Measurements from ENCODE around the gene PTPRO.

PTPRO gene

GRCh38 chr12:15446807-15447206 is 124.5 kb downstream of the PTPRO start:
- DNase-seq (ENCODE audit: low read depth), result no peak

DNA sequence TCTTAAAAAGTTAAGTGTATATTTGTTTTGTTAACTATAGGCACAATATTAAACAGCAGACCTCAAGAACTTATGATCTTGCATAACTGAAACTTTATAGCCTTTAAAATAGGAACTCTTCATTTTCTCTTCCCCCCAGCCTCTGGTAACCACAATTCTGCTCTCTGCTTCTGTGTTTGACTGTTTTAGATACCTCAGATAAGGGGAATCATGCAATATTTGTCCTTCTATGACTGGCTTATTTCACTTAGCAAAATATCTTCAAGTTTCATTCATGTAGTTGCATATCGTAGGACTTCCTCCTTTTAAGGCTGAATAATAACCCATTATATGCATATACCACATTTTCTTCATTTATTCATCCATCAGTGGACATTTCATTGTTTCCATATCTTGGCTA is 131.3 kb downstream of the PTPRO start:
- DNase-seq (ENCODE audit: low read depth), result no peak

DNA sequence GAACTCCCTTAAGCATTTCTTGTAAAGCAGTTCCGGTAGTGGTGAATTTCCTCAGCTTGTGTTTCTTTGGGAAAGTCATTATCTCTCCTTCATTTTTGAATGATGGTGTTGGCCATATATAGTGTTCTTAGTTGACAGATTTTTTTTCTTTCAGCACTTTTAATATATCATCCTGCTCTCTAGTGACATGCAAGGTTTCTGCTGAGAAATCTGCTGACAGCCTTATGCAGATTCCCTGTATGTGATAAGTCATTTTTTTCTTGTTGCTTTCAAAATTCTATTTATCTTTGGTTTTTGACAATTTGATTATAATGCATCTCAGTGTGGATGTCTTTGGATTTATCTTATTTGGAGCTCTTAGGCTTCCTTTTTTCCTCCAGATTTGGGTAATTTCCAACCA is 135.7 kb downstream of the PTPRO start:
- DNase-seq (ENCODE audit: low read depth), result no peak

DNA sequence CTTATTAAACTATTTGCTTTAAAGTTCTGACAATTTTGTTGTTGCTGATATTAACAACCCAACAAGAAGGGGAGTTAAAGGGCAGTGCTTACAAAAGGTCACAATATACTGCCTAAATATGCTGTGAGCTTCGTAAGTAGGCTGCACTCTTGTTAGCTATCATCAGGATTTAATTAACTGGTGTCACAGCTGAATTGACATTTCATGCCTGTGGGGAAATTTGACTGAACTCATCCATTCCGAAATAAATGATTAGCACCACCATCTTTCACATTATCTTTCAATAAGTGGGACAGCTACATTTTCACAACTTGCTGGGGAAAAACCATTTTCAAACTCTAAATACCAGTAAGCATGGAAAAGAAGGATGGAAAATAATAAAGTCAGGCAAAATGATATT is 146.6 kb downstream of the PTPRO start:
- DNase-seq (ENCODE audit: low read depth), result no peak

- no peak for DNase-seq (ENCODE audit: low read depth)
Measured at GRCh38 chr12:15469356-15469755, 147.0 kb downstream of the PTPRO start.

GRCh38 chr12:15472036-15472435 is 149.7 kb downstream of the PTPRO start:
- DNase-seq (ENCODE audit: low read depth), result no peak

GRCh38 chr12:15474766-15475165 is 152.5 kb downstream of the PTPRO start:
- DNase-seq (ENCODE audit: low read depth), result no peak

- no peak for DNase-seq (ENCODE audit: low read depth)
Measured at GRCh38 chr12:15477761-15478160, 155.5 kb downstream of the PTPRO start.

DNA sequence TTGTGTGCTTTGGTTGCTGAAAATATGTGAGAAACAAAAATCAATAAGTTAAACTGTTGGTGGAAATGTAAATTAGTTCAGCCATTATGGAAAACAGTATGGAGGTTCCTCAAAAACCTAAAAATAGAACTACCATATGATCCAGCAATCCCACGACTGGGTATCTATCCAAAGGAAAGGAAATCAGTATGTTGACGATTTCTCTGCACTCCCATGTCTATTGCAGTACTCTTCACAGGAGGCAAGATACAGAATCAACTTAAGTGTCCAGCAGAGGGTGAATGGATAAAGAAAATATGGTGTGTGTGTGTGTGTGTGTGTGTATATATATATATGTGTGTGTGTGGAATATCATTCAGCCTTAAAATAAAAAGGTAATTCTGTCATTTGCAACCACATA is 159.5 kb downstream of the PTPRO start:
- DNase-seq (ENCODE audit: low read depth), result no peak

DNA sequence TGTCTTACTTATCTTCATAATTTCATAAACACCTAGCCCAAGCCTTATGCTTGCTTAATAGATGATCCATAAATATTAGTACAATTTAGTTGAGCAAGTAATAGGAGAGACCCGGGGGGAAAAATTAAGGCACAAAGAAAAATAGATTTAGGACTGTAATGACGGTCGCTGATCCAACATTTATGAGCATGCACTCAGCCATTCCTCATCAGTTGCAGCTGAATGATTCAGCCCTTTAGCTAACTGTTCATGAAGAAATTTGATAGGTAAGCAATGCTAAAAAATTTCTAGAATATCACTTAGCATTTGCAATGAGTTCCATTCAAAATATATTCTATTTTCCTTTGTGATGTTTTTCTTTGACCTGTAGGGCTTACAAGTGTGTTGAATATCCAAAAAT is 163.2 kb downstream of the PTPRO start:
- DNase-seq (ENCODE audit: low read depth), result no peak

GRCh38 chr12:15486859-15487258 is 164.6 kb downstream of the PTPRO start:
- no peak for DNase-seq (ENCODE audit: low read depth)

- no peak for DNase-seq (ENCODE audit: low read depth)
Measured at GRCh38 chr12:15488481-15488880, 166.2 kb downstream of the PTPRO start.

GRCh38 chr12:15494329-15495046 is 172.2 kb downstream of the PTPRO start:
- DNase-seq (ENCODE audit: low read depth), result no peak

GRCh38 chr12:15495746-15496145 is 173.4 kb downstream of the PTPRO start:
- DNase-seq (ENCODE audit: low read depth), result no peak

DNA sequence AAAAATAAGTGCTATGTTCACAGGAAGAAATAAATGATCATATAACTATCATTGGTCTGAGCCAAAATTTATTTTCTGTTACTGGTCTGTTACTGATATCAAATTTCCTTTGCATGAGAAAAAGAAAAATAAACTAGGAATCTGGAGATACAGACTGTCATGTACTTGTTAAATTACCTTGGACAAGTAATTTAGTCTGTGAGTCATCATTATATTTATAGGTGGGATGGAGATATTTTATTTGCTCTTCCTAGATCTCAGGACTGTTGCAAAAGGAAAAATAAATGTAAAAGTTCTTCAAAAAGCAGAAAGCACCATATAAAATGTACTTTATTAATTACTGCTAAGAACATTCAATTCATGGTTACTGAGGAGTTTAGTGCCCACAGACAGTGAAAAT is 174.4 kb downstream of the PTPRO start:
- no peak for DNase-seq (ENCODE audit: low read depth)

DNA sequence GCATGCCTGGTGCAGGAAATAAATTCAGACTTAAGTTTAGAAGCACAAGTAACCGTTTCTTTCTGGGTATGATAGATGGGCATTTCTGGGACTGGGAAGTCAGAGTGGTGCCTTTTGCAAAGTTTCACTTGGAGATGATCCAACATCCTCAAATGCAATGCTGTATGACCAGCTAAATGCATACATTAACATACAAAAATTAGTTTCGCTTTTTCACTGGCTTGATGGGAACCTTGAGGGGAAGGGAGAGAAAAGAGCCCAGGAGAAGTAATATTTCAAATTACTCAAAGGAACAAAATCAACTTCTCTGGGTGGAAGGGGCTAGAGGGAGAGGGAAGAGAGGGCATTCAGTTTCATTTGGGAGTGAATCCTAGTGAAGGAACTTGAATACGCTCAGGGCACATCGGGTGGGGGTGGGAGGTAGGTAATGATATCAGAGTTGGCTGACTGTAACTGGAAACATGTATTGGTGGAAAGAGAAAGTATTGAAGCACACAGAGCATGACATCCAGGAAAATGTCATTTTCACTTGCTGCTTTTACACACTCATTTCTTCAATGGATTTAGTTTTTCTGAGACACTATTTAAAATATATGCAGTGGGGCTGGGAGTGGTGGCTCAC is 175.5 kb downstream of the PTPRO start:
- DNase-seq (ENCODE audit: low read depth), result no peak

DNA sequence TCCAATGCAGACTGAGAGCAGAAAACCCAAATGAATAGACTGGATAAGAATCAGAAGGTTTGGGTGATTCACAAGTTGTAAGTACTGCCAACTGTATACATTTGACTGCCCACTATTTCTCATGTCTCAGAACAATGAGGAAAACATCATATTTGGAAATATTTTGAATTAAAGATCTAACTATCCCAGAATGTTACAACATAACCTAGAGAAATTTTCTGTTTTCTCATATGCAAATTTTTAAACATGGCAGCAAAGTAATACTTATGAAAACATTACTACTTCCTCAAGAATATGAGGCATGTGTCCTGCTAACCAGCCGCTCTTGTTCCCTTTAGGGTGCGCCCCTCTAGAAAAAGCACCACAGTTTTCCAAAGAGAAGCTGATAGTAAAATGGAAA is 179.9 kb downstream of the PTPRO start:
- DNase-seq (ENCODE audit: low read depth), result no peak

DNA sequence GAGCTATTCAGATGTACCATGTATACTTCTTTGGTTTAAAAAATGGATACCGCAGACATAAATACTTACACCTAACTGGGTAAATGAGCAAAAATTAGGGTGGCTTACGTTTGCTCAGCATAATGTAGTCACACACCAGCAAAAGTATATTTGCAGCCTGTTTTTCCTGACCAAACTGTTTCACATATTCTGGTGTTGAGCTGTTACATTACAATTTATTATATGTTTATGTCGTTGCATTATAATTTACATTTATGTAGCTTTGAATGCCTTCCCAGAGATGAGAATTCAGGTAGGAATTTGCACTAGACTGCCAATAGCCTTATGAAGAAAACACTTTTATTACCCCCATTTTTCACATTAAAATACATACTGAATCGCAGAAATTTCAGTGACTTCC is 183.3 kb downstream of the PTPRO start:
- DNase-seq (ENCODE audit: low read depth), result no peak

GRCh38 chr12:15515010-15515409 is 192.7 kb downstream of the PTPRO start:
- DNase-seq (ENCODE audit: low read depth), result no peak

DNA sequence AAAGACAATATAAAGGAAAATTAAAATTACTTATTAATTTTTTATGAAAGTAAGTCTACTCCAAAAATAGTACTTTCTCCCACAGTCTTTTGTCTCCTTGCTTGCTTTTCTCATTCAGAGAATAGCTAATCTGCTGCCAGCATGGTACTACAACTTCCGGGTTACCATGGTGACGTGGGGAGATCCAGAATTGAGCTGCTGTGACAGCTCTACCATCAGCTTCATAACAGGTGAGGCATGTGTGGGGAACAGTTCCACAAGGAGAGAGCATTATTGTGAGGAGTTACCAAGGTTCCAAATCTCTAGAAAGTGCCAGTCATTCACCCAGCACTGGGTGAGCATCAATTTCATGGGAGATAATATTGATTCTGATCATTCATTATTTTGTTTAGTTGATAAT is 197.8 kb downstream of the PTPRO start:
- no peak for DNase-seq (ENCODE audit: low read depth)

DNA sequence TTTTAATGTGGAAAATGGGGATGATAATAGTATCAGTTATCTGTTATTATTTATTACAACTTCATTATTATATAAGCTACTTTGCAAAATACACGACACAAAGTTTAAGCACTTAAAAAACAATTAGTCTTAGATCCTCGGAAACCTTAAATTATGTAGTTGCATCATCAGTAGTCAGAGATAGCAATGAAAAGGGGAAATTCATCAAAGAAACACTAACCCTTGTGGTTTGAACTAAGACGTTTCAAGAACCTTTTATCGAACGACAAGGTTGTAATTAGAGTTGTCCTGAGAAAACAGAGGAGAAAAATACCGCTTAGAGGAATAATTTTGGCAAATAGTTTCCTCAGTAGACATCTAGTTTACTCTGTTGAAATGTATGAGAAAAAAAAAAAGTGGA is 198.5 kb downstream of the PTPRO start:
- DNase-seq (ENCODE audit: low read depth), result no peak

DNA sequence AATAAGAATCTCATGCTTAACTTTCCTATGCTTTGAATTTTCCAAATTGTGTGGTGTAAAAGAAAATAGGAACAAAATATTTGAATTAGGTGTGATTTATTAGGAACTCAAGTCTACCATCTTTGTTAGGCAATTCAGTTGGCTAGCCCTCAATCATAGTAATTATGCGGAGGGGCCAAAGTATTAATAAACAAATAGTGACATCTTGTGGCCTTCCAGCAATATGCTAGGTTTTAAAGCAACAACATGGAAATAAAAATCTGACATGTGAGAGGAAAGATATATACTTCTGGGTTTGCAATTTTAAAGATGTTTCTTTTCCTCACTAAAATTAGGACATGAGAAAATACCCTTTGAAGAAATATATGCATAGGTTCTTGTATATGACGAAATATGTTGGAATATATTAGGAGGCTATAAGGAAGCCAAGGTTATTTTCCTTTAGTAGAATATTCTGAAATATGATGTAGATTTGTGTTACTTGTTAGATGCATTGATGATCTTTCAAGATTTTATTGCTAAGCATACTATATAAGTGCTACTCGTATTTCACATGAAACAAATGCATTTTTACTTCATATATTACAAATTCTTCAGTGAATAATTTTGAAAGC is 200.4 kb downstream of the PTPRO start:
- no peak for DNase-seq (ENCODE audit: low read depth)

- DNase-seq (ENCODE audit: low read depth), result no peak
Measured at GRCh38 chr12:15525441-15525840, 203.1 kb downstream of the PTPRO start.

DNA sequence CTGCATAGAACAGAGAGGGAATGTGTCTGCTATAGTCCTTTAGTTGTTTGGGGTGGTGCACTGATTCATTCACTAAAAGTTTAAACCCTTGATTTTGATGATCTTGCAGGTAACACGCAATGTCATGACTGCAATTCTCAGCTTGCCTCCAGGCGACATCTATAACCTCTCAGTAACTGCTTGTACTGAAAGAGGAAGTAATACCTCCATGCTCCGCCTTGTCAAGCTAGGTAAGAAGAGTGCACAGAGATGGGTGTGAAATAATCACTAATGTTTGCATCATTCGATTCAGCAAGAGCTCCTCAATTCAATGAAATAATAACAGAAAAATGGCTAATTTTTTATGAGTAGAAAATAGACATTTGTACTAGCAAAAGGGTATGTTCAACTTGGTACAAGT is 203.7 kb downstream of the PTPRO start:
- no peak for DNase-seq (ENCODE audit: low read depth)

All from stimulated activated CD8-positive, alpha-beta memory T cell treated with anti-CD3 and anti-CD28 coated beads, Interleukin-15, amount 100 ng/mL, for 1 hour (primary cell).